Measurements from ENCODE around the gene SLC35F6. TPM values are rescaled to one million over a fixed set of nuclear protein-coding genes. Genes with fewer than 3 reads are reported as not detected.

The SLC35F6 gene
- total and polyA plus RNA-seq, 4 donors, result 14.8 to 49.9 (median 21.4) TPM

DNA sequence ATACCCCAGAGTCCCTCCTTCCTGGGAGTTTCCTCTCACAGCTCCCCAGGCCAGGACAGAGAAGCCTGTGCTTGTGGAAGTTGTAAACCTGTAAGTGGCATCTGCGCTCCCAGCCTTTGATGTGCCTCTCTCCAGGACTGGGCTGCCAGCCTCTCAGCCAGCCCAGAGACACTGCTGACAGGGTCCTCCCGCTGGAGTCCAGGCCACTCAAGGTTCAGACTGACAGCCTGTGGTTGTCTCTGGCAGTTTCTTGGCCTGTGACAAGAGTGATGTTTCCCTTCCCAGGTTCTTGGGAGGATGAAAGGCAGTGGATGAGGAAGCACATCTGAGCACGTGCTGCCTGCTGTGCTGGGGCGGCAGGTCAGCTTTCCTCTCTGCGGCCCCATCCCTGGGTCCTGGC is 3.0 kb downstream of the SLC35F6 start:
- no peak for DNase-seq

DNA sequence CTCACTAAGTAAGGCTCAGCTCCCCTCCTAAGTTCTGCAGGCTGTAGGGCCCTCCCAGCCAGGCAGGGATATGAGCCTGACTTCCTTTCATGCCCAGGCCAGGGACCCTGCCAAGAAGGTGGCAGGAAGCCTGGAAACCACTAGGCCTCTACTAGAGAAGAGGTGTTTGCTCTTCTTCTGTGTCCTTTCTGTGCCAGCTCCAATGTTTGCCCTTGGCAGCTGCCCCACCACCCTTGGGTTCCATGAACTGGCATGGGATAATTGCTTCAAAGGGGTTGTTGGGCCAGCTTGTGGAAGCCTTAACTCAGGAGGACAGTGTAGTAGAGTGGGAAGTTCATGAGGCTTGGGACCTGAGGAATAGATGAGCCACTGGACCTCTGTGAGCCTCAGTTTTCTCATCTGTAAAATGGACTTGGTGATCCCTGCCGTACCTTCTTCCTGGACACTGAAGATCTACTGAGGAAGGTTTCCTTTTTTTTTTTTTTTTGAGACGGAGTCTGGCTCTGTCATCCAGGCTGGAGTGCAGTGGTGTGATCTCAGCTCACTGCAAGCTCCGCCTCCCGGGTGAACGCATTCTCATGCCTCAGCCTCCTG is 3.9 kb downstream of the SLC35F6 start:
- TF ChIP-seq, protein P1, sequence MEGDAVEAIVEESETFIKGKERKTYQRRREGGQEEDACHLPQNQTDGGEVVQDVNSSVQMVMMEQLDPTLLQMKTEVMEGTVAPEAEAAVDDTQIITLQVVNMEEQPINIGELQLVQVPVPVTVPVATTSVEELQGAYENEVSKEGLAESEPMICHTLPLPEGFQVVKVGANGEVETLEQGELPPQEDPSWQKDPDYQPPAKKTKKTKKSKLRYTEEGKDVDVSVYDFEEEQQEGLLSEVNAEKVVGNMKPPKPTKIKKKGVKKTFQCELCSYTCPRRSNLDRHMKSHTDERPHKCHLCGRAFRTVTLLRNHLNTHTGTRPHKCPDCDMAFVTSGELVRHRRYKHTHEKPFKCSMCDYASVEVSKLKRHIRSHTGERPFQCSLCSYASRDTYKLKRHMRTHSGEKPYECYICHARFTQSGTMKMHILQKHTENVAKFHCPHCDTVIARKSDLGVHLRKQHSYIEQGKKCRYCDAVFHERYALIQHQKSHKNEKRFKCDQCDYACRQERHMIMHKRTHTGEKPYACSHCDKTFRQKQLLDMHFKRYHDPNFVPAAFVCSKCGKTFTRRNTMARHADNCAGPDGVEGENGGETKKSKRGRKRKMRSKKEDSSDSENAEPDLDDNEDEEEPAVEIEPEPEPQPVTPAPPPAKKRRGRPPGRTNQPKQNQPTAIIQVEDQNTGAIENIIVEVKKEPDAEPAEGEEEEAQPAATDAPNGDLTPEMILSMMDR (IDR thresholded peaks at IDR 0.05; ENCODE audit: control extremely low read depth, extremely low read depth), result no peak
- no peak overlapping the region for H3K27ac ChIP-seq (ENCODE audit: low read depth in 1 of 2, low read length in 1 of 2)
- no peaks in the 10 kb centered on the region for H3K9me3 ChIP-seq (ENCODE audit: control insufficient read depth in 4 of 4, insufficient read depth in 3 of 4, low read length in 3 of 4)
- peaks cover 0 to 45% (median 20%) of the 10 kb centered on the region in 5 donors for H3K4me1 ChIP-seq (ENCODE audit: control insufficient read depth in 5 of 5, insufficient read depth in 5 of 5, low read length in 5 of 5)
- ATAC-seq (ENCODE audit: insufficient read depth, low FRiP score), result no peak
- H3K27me3 ChIP-seq (ENCODE audit: control insufficient read depth in 3 of 3, insufficient read depth in 3 of 3, low read length in 2 of 3), result no peaks in the 10 kb centered on the region
- no peak overlapping the region for H3K9ac ChIP-seq (ENCODE audit: insufficient read depth in 1 of 2, low read length in 2 of 2)
- DNase-seq, result no peak
- peaks cover 0 to 3% (median 1%) of the 10 kb centered on the region in 4 donors for H3K36me3 ChIP-seq (ENCODE audit: control insufficient read depth in 4 of 4, insufficient read depth in 4 of 4, low read length in 4 of 4)
- 94 to 97% methylated on average over 4 to 5 of the region's 5 CpGs for WGBS, 2 donors
- H3K4me3 ChIP-seq, result no peak overlapping the region

More for the DNA sequence above, 3.0 kb downstream of the SLC35F6 start:
- H3K27ac ChIP-seq (ENCODE audit: low read depth in 1 of 2, low read length in 1 of 2), result no peak overlapping the region
- H3K4me3 ChIP-seq, result no peak overlapping the region
- no peaks in the 10 kb centered on the region for H3K27me3 ChIP-seq (ENCODE audit: control insufficient read depth in 3 of 3, insufficient read depth in 3 of 3, low read length in 2 of 3)
- ATAC-seq (ENCODE audit: insufficient read depth, low FRiP score), result no peak
- no peaks in the 10 kb centered on the region for H3K9me3 ChIP-seq (ENCODE audit: control insufficient read depth in 4 of 4, insufficient read depth in 3 of 4, low read length in 3 of 4)
- TF ChIP-seq, protein P1 (IDR thresholded peaks at IDR 0.05; ENCODE audit: control extremely low read depth, extremely low read depth), result no peak
- peaks cover 0 to 3% (median 1%) of the 10 kb centered on the region in 4 donors for H3K36me3 ChIP-seq (ENCODE audit: control insufficient read depth in 4 of 4, insufficient read depth in 4 of 4, low read length in 4 of 4)
- peaks cover 0 to 41% (median 15%) of the 10 kb centered on the region in 5 donors for H3K4me1 ChIP-seq (ENCODE audit: control insufficient read depth in 5 of 5, insufficient read depth in 5 of 5, low read length in 5 of 5)
- 50 to 68% methylated on average over 5 of the region's 5 CpGs for WGBS, 2 donors
- no peak overlapping the region for H3K9ac ChIP-seq (ENCODE audit: insufficient read depth in 1 of 2, low read length in 2 of 2)

DNA sequence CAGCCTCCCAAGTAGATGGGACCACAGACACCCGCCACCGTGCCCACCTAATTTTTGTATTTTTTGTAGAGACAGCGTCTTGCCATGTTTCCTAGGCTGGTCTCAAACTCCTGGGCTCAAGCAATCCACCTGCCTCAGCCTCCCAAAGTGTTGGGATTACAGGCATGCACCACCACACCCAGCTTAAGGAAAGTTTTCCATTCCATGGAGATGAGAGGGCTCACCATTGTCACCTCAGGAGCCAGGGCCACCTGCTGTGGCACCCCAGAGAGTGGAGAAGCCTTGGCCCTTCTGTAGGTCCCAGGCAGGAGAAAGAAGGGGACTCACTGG is 4.6 kb downstream of the SLC35F6 start:
- Histone ChIP-seq H3K9ac (ENCODE audit: insufficient read depth in 1 of 2, low read length in 2 of 2) (no peak overlapping the region), H3K27me3 (ENCODE audit: control insufficient read depth in 3 of 3, insufficient read depth in 3 of 3, low read length in 2 of 3) (no peaks in the 10 kb centered on the region), H3K36me3 (ENCODE audit: control insufficient read depth in 4 of 4, insufficient read depth in 4 of 4, low read length in 4 of 4) (peaks cover 0 to 3% (median 1%) of the 10 kb centered on the region in 4 donors), H3K4me1 (ENCODE audit: control insufficient read depth in 5 of 5, insufficient read depth in 5 of 5, low read length in 5 of 5) (peaks cover 0 to 41% (median 20%) of the 10 kb centered on the region in 5 donors), H3K9me3 (ENCODE audit: control insufficient read depth in 4 of 4, insufficient read depth in 3 of 4, low read length in 3 of 4) (no peaks in the 10 kb centered on the region), H3K27ac (ENCODE audit: low read depth in 1 of 2, low read length in 1 of 2) (no peak overlapping the region), H3K4me3 (no peak overlapping the region)
- TF ChIP-seq, protein P1 (IDR thresholded peaks at IDR 0.05; ENCODE audit: control extremely low read depth, extremely low read depth), result no peak
- no peak for ATAC-seq (ENCODE audit: insufficient read depth, low FRiP score)
- no peak for DNase-seq
- WGBS, 2 donors, result 98 to 100% methylated on average over 3 of the region's 3 CpGs

All from lung (tissue), 12 donors.